ENCODE data around the gene RALB. TPM values are rescaled to one million over a fixed set of nuclear protein-coding genes. Genes with fewer than 3 reads are reported as not detected.

Gene RALB
- total and polyA plus RNA-seq, 8 donors, result 26.3 to 87.4 (median 41.5) TPM

GRCh38 chr2:120317180-120317533 lies 64.5 kb downstream of the RALB start:
- Histone ChIP-seq H3K27me3 (no peaks in the 10 kb centered on the region), H3K36me3 (no peaks in the 10 kb centered on the region), H3K4me3 (no peak overlapping the region), H3K27ac (no peak overlapping the region), H3K9me3 (no peaks in the 10 kb centered on the region), H3K4me1 (peaks cover 14 to 34% (median 22%) of the 10 kb centered on the region in 4 donors)
- no peak for TF ChIP-seq EP300 (IDR thresholded peaks at IDR 0.05)
- no peak for TF ChIP-seq POLR2AphosphoS5 (IDR thresholded peaks at IDR 0.05)
- TF ChIP-seq CTCF (IDR thresholded peaks at IDR 0.05), result no peak
- TF ChIP-seq POLR2A (IDR thresholded peaks at IDR 0.05), result no peak
- DNase-seq, result no peak
- intact Hi-C loops (cut with DNase I; ENCODE audit: low total_unique reads), result loop anchor here (10.0 kb wide), 1 partner anchor 82 kb away; no protein-coding TSS in a partner anchor

- Histone ChIP-seq H3K27me3 (no peaks in the 10 kb centered on the region), H3K27ac (no peak overlapping the region), H3K9me3 (no peaks in the 10 kb centered on the region), H3K4me1 (peaks cover 7 to 26% (median 16%) of the 10 kb centered on the region in 4 donors), H3K4me3 (no peak overlapping the region), H3K36me3 (no peaks in the 10 kb centered on the region)
- no peak for DNase-seq
- no peak for TF ChIP-seq POLR2A (IDR thresholded peaks at IDR 0.05)
- no peak for TF ChIP-seq CTCF (IDR thresholded peaks at IDR 0.05)
- TF ChIP-seq POLR2AphosphoS5 (IDR thresholded peaks at IDR 0.05), result no peak
- TF ChIP-seq EP300 (IDR thresholded peaks at IDR 0.05), result no peak
- intact Hi-C loops (cut with DNase I; ENCODE audit: low total_unique reads), result loop anchor here (10.0 kb wide), 1 partner anchor 83 kb away; no protein-coding TSS in a partner anchor
- WGBS, 5 donors, result 85 to 96% (median 88%) methylated on average over 8 of the region's 8 CpGs
Measured at GRCh38 chr2:120317916-120318315, 65.3 kb downstream of the RALB start.

- intact Hi-C loops (cut with DNase I; ENCODE audit: low total_unique reads), result loop anchor here (10.0 kb wide), 1 partner anchor 84 kb away; no protein-coding TSS in a partner anchor
- Histone ChIP-seq H3K27ac (no peak overlapping the region), H3K27me3 (no peaks in the 10 kb centered on the region), H3K36me3 (no peaks in the 10 kb centered on the region), H3K9me3 (no peaks in the 10 kb centered on the region), H3K4me1 (peaks cover 5 to 19% (median 12%) of the 10 kb centered on the region in 4 donors), H3K4me3 (no peak overlapping the region)
- WGBS, 5 donors, result 37 to 52% (median 48%) methylated on average over 6 to 8 of the region's 8 CpGs
- DNase-seq, result peak in 1 of 2 donors; percentile 81
- no peak for TF ChIP-seq EP300 (IDR thresholded peaks at IDR 0.05)
- TF ChIP-seq POLR2A (IDR thresholded peaks at IDR 0.05), result no peak
- no peak for TF ChIP-seq CTCF (IDR thresholded peaks at IDR 0.05)
- no peak for TF ChIP-seq POLR2AphosphoS5 (IDR thresholded peaks at IDR 0.05)
Measured at GRCh38 chr2:120318626-120319025, 66.0 kb downstream of the RALB start.

- intact Hi-C loops (cut with DNase I; ENCODE audit: low total_unique reads), result loop anchor here (10.0 kb wide), 1 partner anchor 84 kb away; no protein-coding TSS in a partner anchor
- TF ChIP-seq CTCF (IDR thresholded peaks at IDR 0.05) (no peak), EP300 (IDR thresholded peaks at IDR 0.05) (no peak), POLR2AphosphoS5 (IDR thresholded peaks at IDR 0.05) (no peak), POLR2A (IDR thresholded peaks at IDR 0.05) (no peak)
- H3K4me3 ChIP-seq, result no peak overlapping the region
- H3K27ac ChIP-seq, result no peak overlapping the region
- no peaks in the 10 kb centered on the region for H3K36me3 ChIP-seq
- no peak for DNase-seq
- no peaks in the 10 kb centered on the region for H3K9me3 ChIP-seq
- H3K27me3 ChIP-seq, result no peaks in the 10 kb centered on the region
- WGBS, 5 donors, result 45 to 70% (median 60%) methylated on average over 4 to 10 of the region's 10 CpGs
- peaks cover 0 to 14% (median 8%) of the 10 kb centered on the region in 4 donors for H3K4me1 ChIP-seq
Measured at GRCh38 chr2:120319123-120319522, 66.5 kb downstream of the RALB start.

Data from stomach (tissue), 9 donors.